SU-DHL-6 (cell line): ENCODE results near the gene LRRK2.
"Not testable (repeated sequence)": the region's sequence is repeated elsewhere in the genome, so short reads cannot be mapped to it uniquely, and the experiment has no call there.

ENCODE experiments used
- CTCF ChIP-seq: fragments of 200-600 bp; sonication (generic); IDR thresholded peaks from one replicate; pipeline ENCODE4 v1.5.1; 2017; ENCODE audit warnings: antibody characterized with exemption, mild to moderate bottlenecking, low read length, moderate library complexity; ENCODE audit not compliant: insufficient read depth, poor library complexity, severe bottlenecking
- EZH2phosphoT487 ChIP-seq: fragments of 200-600 bp; sonication (generic), shearing (Covaris generic); conservative IDR thresholded peaks from 2 replicates; pipeline ENCODE4 v1.6.1; 2018; ENCODE audit warnings: mild to moderate bottlenecking, antibody characterized with exemption, low read length, moderate library complexity, mixed read lengths

DNA sequence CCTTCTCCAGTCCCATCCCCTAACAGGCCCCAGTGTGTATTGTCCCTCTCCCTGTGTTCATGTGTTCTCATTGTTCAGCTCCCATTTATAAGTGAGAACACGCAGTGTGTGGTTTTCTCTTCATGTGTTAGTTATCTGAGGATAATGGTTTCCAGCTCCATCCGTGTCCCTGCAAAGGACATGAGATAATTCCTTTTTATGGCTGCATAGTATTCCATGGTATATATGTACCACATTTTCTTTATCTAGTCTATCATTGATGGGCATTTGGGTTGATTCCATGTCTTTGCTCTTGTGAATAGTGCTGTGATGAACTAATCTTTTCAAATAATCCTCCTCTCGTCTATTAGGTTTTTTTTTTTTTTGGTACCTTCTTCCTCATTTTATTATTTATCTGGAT, 25.9 kb downstream of the LRRK2 start:
- not testable (repeated sequence) for TF ChIP-seq CTCF, EZH2phosphoT487
